Astrocyte of the hippocampus (primary cell): ENCODE data around the gene SCNN1A.

Experiments used
- DNase-seq: peaks from one replicate; pipeline ENCODE4 v3.0.0; 2011; ENCODE audit warnings: low read depth, low spot score

SCNN1A gene

DNA sequence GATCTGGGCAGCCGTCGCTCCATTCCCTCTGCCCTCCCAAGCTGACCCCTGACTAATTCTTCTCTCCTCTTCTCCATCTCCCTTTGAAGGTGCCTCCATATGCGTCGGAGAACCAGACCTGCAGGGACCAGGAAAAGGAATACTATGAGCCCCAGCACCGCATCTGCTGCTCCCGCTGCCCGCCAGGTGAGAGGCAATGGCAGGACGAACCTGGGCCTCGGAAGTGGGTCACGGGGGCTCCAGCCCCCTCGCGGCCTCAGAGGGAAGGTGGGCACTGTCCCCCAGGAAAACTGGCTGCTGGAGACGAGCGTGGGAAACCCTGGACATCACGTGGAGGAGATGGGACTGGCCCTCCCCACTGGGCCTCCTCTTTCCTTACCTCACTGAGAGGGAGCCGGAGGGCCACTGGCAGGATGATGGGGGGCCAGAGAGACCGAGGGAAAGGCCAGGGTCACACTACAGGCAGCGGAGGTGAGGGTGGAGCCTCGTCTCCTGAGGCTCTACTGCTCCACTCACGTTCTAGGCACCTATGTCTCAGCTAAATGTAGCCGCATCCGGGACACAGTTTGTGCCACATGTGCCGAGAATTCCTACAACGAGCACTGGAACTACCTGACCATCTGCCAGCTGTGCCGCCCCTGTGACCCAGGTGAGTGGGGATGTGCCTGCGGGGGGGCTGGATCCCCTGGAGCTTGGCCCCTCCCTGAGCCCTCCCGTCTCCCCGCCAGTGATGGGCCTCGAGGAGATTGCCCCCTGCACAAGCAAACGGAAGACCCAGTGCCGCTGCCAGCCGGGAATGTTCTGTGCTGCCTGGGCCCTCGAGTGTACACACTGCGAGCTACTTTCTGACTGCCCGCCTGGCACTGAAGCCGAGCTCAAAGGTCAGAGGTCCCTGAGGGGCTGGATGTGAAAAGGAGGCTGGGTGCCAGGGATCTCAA is 9.4 kb upstream of the SCNN1A start:
- DNase-seq = no peak

DNA sequence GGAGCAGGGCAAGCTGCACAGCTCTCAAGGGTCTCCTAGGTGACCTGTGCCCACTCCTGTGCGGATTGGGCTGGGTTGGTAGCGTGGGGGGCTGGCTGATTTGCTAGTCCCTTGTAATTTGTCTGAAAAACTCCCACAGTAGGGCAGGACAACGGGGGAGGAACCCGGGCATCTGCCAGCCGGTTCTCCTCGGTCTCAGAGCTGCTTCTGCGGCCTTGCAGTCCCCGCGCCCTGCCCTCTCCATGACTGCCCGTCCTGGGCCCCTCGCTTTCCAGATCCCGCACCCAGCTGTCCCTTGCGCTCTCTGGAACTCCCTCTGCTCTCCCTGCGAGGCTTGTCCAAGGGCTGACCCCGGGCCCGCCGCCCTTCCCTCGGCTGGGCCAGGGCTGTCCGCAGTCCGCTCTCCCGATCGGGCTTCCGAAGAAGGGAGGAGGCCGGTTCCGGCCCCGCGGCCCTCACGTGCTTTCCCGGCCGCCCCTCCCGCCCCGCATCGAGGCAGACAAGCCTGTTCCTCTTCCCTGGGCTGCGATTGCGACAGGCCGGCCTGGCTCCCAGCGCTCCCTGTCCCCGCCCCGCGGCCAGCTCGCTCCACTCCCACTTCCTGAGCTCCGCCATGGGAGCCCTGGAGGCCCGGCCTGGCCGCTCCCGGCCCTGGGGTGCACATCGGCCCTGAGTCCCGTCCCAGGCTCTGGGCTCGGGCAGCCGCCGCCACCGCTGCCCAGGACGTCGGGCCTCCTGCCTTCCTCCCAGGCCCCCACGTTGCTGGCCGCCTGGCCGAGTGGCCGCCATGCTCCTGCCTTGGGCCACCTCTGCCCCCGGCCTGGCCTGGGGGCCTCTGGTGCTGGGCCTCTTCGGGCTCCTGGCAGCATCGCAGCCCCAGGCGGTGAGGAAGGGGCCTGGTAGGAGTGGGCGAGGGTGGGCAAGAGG is 8.5 kb upstream of the SCNN1A start, which contains the start of gene LTBR:
LTBR (plus strand) TSS at position 591 of the 927 bp plus-strand sequence; CDS start at position 788, 197 bp downstream.
- peak; percentile 62 for DNase-seq

- no peak for DNase-seq
Observed at GRCh38 chr12:6382982-6383381, 7.6 kb upstream of the SCNN1A start.

- DNase-seq = no peak
Observed at GRCh38 chr12:6382371-6382770, 7.0 kb upstream of the SCNN1A start.

GRCh38 chr12:6380141-6381121 is 5.1 kb upstream of the SCNN1A start:
- DNase-seq = peak; percentile 78

DNA sequence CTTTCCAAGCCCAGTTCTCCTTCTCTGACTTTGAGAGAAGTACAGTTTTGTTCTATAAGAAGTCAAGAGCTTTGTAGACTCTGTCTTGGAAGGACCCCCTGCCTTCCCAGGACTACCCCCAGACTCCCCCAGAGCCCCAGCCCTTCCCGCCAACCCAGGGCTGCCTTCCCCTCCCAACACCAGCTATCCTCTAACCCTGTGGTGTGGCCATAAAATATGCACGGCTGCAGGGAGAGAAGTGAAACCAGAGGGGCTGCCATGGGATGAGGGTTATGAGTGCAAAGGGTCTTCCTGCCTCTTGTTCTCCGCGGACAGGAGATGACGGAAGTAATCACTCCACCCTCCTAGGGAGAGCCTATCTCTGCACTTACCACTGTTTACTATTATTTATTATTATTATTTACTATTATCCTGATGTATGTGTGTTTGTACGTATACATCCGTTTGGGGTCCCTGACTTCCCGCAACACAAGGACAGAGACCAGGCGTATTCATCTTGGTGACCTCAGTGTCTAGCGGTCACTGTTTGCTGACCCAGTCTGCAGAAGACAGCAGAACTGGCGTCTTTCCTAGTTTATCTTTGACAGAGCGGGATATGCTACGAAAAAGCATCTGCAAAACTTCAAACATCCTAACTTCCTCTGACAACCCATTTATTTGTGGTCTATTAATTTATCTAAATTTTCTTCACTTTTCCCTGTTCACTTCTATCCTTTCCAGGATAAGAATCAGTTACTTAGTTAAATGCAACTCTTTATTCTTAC is 3.5 kb upstream of the SCNN1A start:
- DNase-seq = no peak

GRCh38 chr12:6377667-6377994 is 2.3 kb upstream of the SCNN1A start:
- peak; percentile 79 for DNase-seq

DNA sequence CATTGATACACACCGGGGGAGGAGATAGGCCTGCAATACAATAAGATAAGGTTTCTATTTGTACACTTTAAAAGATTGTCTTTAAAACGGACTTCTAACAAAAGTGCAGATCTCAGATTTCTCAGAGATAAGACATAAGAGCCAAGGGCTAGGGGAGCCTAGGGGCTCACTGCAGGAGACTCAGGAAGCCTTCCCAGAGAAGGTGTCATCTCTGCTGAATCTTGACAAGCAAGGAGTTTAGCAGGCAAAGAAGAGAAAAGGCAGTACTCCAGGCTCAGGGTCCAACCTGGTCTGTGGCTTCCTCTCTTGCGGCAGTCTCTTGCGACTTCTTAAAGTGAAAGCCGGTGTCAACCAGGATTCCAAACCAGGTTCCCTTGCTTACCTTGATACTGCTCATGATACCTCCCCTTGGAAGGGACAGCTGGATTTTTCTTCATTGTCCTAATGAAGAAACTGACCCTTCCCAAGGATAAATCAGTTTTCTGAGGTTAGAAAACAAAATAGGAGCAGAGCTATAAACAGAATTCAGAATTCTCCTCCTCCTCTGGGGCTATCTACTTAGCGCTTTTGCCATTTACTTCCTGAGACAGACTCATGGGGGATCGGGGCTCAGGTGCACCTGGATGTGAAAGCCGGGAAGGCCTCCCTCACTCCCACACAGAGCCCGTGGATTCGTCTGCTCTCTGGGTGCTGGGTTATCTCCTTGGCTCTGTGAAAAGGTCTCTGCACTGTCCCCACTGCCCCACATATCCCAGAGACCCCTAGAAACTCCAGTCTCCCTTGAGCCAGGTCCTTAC is 1.7 kb upstream of the SCNN1A start:
- DNase-seq = no peak

DNA sequence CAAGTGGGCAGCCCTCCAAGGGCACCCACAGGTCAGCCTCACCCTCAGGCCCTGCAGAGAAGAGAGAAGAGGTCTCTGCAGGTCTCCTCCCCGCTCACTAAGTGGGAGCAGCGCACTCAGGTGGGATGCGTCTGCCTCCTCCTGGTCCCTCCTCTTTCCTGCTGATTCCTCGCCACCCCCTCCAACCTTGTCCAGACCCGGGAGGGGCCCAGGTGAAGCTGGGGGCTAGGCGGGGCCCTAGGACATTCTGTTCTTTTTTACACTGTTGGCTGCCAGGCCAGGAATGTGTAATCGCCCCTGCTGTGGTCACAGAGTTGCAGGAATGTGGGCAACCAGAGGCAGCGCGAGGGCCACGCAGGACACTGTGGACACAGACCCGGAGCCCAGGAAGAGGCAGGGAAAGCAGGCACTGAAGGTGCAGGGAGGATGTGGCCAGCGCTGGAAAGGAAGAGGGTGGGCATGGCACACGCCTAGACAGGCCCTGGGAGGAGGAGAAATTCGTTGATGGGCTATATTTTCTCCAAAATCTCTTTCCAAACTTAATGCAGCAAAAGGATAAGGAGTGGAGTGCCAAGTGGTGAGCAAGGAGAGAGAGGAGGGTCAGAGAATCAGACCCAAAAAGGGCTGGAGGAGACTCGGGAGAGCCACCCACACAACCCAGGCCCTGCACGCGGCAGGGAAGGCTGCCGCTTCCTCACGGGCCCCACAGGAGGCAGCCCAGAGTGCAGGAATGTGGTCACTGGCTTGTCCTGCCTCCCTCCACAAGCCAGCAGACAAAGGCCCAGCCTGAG is 911 bp upstream of the SCNN1A start:
- peak; percentile 90 for DNase-seq

DNA sequence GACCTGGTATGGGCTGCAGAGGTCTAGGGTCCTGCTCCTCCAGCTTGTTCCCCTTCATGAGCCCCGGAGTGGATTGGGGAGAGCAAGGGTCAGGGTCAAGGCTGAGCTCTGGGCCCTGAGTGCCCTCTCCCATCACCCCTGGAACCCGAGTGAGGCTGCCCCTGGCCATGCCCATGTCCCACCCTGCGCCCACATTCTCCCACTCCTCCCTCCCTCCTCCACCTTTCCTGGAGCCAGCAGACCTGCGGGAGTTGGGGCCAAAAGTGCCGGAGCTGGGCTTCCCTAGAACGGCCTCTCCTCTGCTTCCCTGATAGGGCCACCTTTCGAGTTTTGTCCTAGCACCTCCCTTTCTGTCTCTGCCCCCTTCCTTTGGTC is 590 bp downstream of the SCNN1A start:
- DNase-seq = no peak

DNA sequence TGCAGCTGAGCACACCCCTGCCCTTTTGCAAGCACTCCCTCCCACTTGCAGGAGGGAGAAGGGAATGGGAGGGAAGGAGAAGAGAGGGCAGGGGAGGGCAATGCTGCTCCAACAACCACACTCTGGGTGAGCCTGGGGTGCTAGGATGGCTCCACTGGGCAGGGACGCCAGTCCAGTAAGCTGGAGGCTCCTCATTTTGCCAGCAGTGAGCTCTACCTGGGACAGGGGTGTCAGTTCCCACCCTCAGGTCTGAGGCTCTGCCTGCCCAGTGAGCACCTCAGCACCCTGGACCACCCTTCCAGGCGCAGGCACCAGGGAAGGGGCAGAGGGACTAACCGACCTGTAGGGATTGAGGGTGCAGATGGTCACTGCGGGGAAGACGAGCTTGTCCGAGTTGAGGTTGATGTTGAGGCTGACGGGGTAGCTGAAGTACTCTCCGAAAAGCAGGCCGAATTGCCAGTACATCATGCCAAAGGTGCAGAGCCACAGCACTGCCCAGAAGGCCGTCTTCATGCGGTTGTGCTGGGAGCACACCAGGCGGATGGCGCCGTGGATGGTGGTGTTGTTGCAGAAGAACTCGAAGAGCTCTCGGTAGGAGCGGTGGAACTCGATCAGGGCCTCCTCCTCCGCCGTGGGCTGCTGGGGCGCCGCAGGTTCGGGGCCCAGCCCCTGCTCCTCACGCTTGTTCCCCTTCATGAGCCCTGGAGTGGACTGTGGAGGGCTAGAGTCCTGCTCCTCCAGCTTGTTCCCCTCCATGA is 1.2 kb downstream of the SCNN1A start:
- no peak for DNase-seq

DNA sequence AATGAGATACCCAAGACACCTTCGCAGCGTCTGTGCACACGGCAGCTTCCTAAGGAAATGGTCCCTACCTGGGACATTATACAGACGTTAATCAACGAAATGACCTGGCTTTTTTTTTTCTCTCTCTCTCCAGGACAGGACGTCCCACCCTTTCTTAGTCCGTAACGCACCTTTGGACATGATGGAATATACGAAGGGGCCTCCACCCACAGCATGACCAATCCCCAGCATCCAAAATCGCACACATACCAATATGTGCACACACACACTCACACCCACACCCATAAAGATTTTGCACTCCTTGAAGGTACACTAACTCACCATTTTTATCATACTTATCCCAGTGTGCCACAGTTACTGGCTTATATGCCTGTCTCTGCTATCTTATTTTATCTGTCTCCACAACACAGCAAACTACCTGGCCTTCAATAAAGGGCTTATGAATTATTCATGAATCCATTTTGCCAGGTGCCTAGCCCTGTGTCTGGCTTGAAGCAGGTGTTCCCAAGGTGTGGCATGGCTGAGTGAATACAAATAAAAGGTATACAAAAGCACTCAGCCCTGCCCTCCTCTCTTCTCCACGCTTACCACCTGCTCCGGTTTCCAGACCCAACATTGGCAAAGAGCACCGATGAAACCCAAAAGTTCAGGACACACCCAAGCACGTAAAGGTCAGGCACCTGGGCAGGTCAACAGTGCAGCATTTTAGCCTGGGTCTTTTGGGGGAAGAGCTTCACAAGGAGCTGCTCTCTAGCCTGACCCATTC is 2.2 kb downstream of the SCNN1A start:
- DNase-seq = no peak

GRCh38 chr12:6372403-6373003 is 2.9 kb downstream of the SCNN1A start:
- peak; percentile 90 for DNase-seq

GRCh38 chr12:6370994-6371754 is 4.2 kb downstream of the SCNN1A start:
- peak; percentile 92 for DNase-seq

GRCh38 chr12:6370576-6370935 is 4.8 kb downstream of the SCNN1A start:
- DNase-seq = peak; percentile 32

- no peak for DNase-seq
Observed at GRCh38 chr12:6369916-6370575, 5.3 kb downstream of the SCNN1A start.
